GM18502 (cell line): ENCODE measurements around the gene PDCD1.
"Not testable (repeated sequence)": the region's sequence is repeated elsewhere in the genome, so short reads cannot be mapped to it uniquely, and the experiment has no call there.

Experiments used
- ATAC-seq: cut with Tn5 transposase; IDR thresholded peaks from one replicate; pipeline ENCODE4 v1.9.1; 2021; ENCODE audit warnings: mild to moderate bottlenecking; ENCODE audit not compliant: unreplicated experiment, poor library complexity

PDCD1 gene

GRCh38 chr2:241880311-241881073 is 21.8 kb upstream of the PDCD1 start:
- no peak for ATAC-seq

DNA sequence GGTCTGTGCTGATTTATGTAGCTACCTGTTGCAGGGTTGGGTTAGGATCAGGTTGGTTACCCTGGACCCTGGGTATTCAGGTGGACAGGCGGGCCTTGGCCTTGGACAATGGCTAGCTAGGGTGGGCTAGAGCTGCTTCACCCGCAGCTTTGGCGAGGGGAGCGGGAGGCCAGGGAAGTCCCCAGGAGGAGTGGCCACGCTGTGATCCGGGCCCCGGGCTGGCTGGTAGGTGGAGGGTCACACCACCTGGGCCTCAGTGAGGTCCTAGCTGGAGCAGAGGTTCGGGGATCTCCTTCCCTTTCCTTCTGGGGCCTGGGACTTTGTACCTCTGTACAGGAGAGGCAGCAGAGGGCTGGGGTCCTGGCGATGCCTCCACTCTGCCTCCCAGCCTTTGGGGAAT is 20.6 kb upstream of the PDCD1 start:
- ATAC-seq = no peak

GRCh38 chr2:241877989-241878970 is 19.6 kb upstream of the PDCD1 start:
- no peak for ATAC-seq

GRCh38 chr2:241877197-241877685 is 18.5 kb upstream of the PDCD1 start:
- ATAC-seq = no peak

GRCh38 chr2:241876528-241877196 is 18.0 kb upstream of the PDCD1 start:
- ATAC-seq = no peak

- not testable (repeated sequence) for ATAC-seq
Measured at GRCh38 chr2:241875754-241876527, 17.2 kb upstream of the PDCD1 start.

DNA sequence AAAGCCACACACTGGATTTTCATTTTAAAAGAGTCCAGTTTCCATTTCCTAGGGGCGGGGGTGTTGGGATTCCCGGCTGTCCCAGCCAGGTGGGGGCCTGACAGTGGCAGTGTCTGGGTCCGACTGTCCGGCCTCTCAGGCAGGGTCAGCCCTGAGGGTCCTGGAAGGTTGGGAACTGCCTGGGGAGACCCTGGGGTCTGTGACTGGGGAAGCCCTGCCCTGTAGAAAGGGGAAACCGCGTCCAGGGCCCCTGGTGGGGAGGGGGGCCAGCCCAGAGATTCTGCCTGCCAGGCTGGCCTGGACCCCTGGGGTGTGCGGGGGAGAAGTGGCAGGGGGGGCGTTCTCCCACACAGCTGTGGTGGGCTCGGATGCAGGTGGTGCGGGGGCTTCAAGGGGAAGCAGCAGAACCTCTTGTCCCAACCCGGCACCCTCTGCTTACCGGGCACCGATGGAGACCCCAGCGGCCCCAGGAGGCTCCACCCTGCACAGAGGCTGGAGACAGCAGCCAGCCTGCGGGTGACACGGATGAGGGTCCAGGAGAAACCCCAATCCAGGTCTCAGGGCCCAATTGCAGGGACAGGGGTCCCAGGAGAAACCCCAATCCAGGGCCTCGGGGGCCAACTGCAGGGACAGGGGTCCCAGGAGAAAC is 15.7 kb upstream of the PDCD1 start:
- ATAC-seq = no peak

- no peak for ATAC-seq
Measured at GRCh38 chr2:241873803-241874110, 15.1 kb upstream of the PDCD1 start.

- ATAC-seq = no peak
Measured at GRCh38 chr2:241873081-241873802, 14.5 kb upstream of the PDCD1 start.

GRCh38 chr2:241872313-241872642 is 13.6 kb upstream of the PDCD1 start:
- ATAC-seq = no peak

GRCh38 chr2:241871538-241872312 is 13.0 kb upstream of the PDCD1 start:
- no peak for ATAC-seq

DNA sequence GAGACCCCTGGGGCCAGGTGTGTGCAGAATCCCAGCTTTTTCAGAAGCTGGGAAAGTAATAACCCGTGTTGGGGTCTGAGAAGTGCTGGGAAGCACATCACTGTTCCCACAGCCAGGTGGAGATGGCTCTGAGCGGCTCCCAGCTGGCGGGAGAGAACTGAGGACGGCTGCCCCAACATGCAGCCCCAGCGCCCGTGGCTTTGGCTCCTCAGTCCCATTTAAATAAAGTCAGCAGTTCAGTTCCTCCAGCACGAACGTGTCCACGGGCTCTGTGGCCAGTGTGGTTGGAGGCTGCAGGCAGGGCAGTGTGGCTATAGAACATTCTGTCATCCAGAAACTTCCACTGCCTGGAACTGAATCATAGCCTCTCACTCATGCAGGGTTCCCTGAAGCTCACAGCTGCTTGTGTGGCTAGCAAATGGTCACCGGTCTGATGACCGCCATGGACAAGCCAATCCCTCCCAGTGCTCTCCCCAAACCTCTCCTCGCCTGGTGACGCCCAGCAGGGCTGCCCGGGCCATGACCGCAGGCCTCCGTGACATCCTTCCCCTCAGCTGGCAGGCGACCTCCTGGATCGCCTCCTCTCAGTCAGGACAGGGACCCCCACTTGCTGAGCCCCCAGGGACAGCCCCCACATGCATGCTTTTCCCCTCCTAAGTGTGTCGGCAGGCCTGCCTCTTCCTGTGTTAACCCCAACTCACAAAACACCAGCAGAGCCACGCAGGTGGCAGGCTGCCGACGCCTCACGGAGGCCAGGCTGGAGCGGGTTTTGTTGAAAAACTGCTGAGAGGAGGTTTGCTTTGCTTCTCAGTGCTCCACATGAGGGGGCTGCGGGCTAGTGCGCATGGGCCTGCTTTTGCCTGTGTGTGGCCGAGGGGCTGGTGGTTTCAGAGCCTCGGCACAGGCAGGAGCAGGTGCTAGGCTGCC is 12.2 kb upstream of the PDCD1 start:
- ATAC-seq = no peak

GRCh38 chr2:241870081-241870541 is 11.4 kb upstream of the PDCD1 start:
- ATAC-seq = no peak

DNA sequence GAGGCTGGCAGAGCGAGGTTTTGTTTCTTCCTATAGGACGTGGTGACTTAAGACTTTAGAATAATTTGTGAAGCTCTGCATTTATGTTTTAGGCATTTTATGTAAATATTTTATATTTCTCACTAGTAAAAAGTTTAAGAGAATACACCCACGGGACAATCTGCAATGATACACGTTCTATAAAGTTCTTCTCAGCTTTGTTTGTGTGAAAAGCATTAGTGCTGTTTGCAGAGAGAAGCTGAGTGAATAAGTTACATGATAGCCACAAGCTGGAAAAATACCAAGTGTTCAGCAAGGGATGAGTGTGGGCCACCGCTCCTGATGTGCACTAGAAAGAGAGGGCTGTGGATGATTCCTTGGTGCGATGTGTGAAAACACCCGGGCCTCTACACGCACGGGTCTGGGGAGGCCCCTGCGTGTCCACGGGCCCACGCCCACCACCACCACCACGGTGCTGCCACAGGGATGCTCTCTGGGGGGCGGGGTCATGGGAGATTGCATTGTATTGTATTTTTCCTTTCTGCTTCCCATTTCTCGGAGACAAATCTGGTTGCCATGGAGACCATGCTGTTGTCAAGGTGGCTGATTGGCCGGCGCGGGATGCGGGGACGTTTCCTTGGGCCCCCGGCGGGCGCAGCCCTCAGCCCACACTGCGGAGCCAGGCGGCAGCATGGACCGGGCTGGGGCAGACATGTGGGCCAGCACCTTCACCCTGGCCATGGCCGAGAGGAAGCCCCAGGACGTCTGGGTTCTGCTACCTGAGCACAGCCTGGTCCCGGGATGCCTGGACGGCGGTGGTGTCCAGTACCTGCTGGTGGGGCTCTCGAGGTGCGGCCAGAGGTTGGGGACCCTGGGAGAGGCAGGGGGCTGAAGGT is 10.6 kb upstream of the PDCD1 start, which contains the start of gene RTP5:
Gene RTP5 (plus strand): TSS at position 643 of the 875 bp plus-strand sequence. CDS start 28 bp downstream, at position 671.
- no peak for ATAC-seq

DNA sequence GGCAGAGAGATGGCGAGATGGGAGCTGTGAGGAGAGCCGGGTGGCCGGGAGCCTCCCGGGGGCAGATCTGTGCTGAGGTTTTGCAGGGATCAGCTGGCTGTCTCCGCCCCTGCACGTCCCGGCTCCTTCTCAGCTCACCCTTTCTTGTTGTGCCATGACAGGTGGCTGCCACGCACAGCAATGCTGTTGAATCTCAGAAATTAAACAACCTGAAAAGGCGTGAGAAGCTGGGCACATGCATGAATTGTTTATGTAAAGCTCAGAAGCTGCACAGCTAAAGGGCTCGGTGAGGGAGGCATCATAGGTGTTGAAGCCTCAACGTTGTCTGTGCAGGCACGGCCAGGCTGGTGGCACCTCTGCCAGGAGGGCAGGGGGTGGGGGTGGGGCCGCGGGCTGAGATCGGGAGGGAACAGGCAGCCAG is 10.0 kb upstream of the PDCD1 start:
- ATAC-seq = no peak

- ATAC-seq = no peak
Measured at GRCh38 chr2:241867776-241868420, 9.2 kb upstream of the PDCD1 start.
